Dendritic cell treated with granulocyte-macrophage colony-stimulating factor and Interleukin-4, amounts not matched to agents 40 ng/mL and 50 ng/mL, for 4 days (primary cell): ENCODE measurements around the gene CARD10.

ENCODE experiments used
- H3K27ac Mint-ChIP-seq: one replicate; pipeline ENCODE4 v1.8.0; 2022; ENCODE audit warnings: mild to moderate bottlenecking, mixed read lengths
- H3K27me3 Mint-ChIP-seq: one replicate; pipeline ENCODE4 v1.8.0; 2022; ENCODE audit warnings: mild to moderate bottlenecking, mixed read lengths
- H3K36me3 Mint-ChIP-seq: one replicate; pipeline ENCODE4 v1.8.0; 2022; ENCODE audit warnings: low read depth, mixed read lengths
- H3K4me1 Mint-ChIP-seq: one replicate; pipeline ENCODE4 v1.8.0; 2022; ENCODE audit warnings: low read depth, mixed read lengths
- H3K4me3 Mint-ChIP-seq: one replicate; pipeline ENCODE4 v1.8.0; 2022; ENCODE audit warnings: mild to moderate bottlenecking, moderate library complexity, mixed read lengths
- H3K9me3 Mint-ChIP-seq: one replicate; pipeline ENCODE4 v1.8.0; 2022; ENCODE audit warnings: mixed read lengths
- intact Hi-C: fragments of 100-400 bp; cut with micrococcal nuclease; formaldehyde crosslinking; loops from one replicate; pipeline ENCODE4 v1.15.0; 2022

Gene CARD10

GRCh38 chr22:37498289-37498909, 20.8 kb downstream of the CARD10 start:
- no peaks in the 10 kb centered on the region for H3K9me3 Mint-ChIP-seq
- no peak overlapping the region for H3K4me3 Mint-ChIP-seq
- no peak overlapping the region for H3K27ac Mint-ChIP-seq
- no peaks in the 10 kb centered on the region for H3K36me3 Mint-ChIP-seq
- H3K27me3 Mint-ChIP-seq, result peaks cover 64% of the 10 kb centered on the region
- peaks cover 34% of the 10 kb centered on the region for H3K4me1 Mint-ChIP-seq
- intact Hi-C loops, result no loop called here

- intact Hi-C loops, result no loop called here
- no peaks in the 10 kb centered on the region for H3K9me3 Mint-ChIP-seq
- no peak overlapping the region for H3K4me3 Mint-ChIP-seq
- H3K4me1 Mint-ChIP-seq, result peaks cover 37% of the 10 kb centered on the region
- no peak overlapping the region for H3K27ac Mint-ChIP-seq
- H3K27me3 Mint-ChIP-seq, result peaks cover 56% of the 10 kb centered on the region
- H3K36me3 Mint-ChIP-seq, result no peaks in the 10 kb centered on the region
Observed at GRCh38 chr22:37497062-37497599, 22.1 kb downstream of the CARD10 start.

- peaks cover 35% of the 10 kb centered on the region for H3K4me1 Mint-ChIP-seq
- intact Hi-C loops, result no loop called here
- no peak overlapping the region for H3K27ac Mint-ChIP-seq
- H3K36me3 Mint-ChIP-seq, result no peaks in the 10 kb centered on the region
- no peak overlapping the region for H3K4me3 Mint-ChIP-seq
- H3K27me3 Mint-ChIP-seq, result peaks cover 52% of the 10 kb centered on the region
- no peaks in the 10 kb centered on the region for H3K9me3 Mint-ChIP-seq
Observed at GRCh38 chr22:37496651-37497050, 22.6 kb downstream of the CARD10 start.

GRCh38 chr22:37493979-37494378, 25.2 kb downstream of the CARD10 start:
- intact Hi-C loops, result no loop called here
- H3K27me3 Mint-ChIP-seq, result peaks cover 46% of the 10 kb centered on the region

GRCh38 chr22:37492428-37493344, 26.5 kb downstream of the CARD10 start:
- intact Hi-C loops, result no loop called here
- Mint-ChIP-seq H3K36me3 (no peaks in the 10 kb centered on the region), H3K27me3 (peaks cover 41% of the 10 kb centered on the region), H3K4me3 (no peak overlapping the region), H3K9me3 (no peaks in the 10 kb centered on the region), H3K27ac (peak overlapping the region; percentile 51), H3K4me1 (peaks cover 34% of the 10 kb centered on the region)

More at GRCh38 chr22:37493979-37494378, 25.2 kb downstream of the CARD10 start:
- no peaks in the 10 kb centered on the region for H3K9me3 Mint-ChIP-seq
- H3K36me3 Mint-ChIP-seq, result no peaks in the 10 kb centered on the region
- H3K4me1 Mint-ChIP-seq, result peaks cover 32% of the 10 kb centered on the region
- H3K27ac Mint-ChIP-seq, result peak overlapping the region; percentile 51
- H3K4me3 Mint-ChIP-seq, result no peak overlapping the region

- H3K4me3 Mint-ChIP-seq, result no peak overlapping the region
- no peaks in the 10 kb centered on the region for H3K36me3 Mint-ChIP-seq
- peaks cover 34% of the 10 kb centered on the region for H3K27me3 Mint-ChIP-seq
- H3K4me1 Mint-ChIP-seq, result peaks cover 37% of the 10 kb centered on the region
- intact Hi-C loops, result no loop called here
- H3K27ac Mint-ChIP-seq, result peak overlapping the region; percentile 10
- no peaks in the 10 kb centered on the region for H3K9me3 Mint-ChIP-seq
Observed at GRCh38 chr22:37491559-37492427, 27.4 kb downstream of the CARD10 start.

- H3K27me3 Mint-ChIP-seq, result peaks cover 28% of the 10 kb centered on the region
- no peaks in the 10 kb centered on the region for H3K9me3 Mint-ChIP-seq
- no peaks in the 10 kb centered on the region for H3K36me3 Mint-ChIP-seq
- H3K4me1 Mint-ChIP-seq, result peaks cover 42% of the 10 kb centered on the region
- peak overlapping the region; percentile 10 for H3K27ac Mint-ChIP-seq
- intact Hi-C loops, result no loop called here
- no peak overlapping the region for H3K4me3 Mint-ChIP-seq
Observed at GRCh38 chr22:37491106-37491505, 28.1 kb downstream of the CARD10 start.

GRCh38 chr22:37489983-37490382, 29.2 kb downstream of the CARD10 start:
- Mint-ChIP-seq H3K4me3 (no peak overlapping the region), H3K27ac (peak overlapping the region; percentile 55)
- intact Hi-C loops, result no loop called here

GRCh38 chr22:37488337-37489135, 30.7 kb downstream of the CARD10 start:
- H3K4me1 Mint-ChIP-seq, result peaks cover 56% of the 10 kb centered on the region
- H3K4me3 Mint-ChIP-seq, result no peak overlapping the region
- intact Hi-C loops, result no loop called here
- no peaks in the 10 kb centered on the region for H3K9me3 Mint-ChIP-seq
- peaks cover 21% of the 10 kb centered on the region for H3K36me3 Mint-ChIP-seq
- H3K27ac Mint-ChIP-seq, result peak overlapping the region; percentile 55
- H3K27me3 Mint-ChIP-seq, result peaks cover 16% of the 10 kb centered on the region

More at GRCh38 chr22:37489983-37490382, 29.2 kb downstream of the CARD10 start:
- peaks cover 23% of the 10 kb centered on the region for H3K27me3 Mint-ChIP-seq
- peaks cover 48% of the 10 kb centered on the region for H3K4me1 Mint-ChIP-seq
- peaks cover 9% of the 10 kb centered on the region for H3K36me3 Mint-ChIP-seq
- no peaks in the 10 kb centered on the region for H3K9me3 Mint-ChIP-seq

GRCh38 chr22:37487571-37487970, 31.6 kb downstream of the CARD10 start:
- intact Hi-C loops, result no loop called here
- Mint-ChIP-seq H3K4me3 (peak overlapping the region; percentile 94), H3K9me3 (no peaks in the 10 kb centered on the region), H3K27ac (peak overlapping the region; percentile 89), H3K4me1 (peaks cover 56% of the 10 kb centered on the region), H3K36me3 (peaks cover 31% of the 10 kb centered on the region), H3K27me3 (peaks cover 16% of the 10 kb centered on the region)

GRCh38 chr22:37487129-37487528, 32.1 kb downstream of the CARD10 start:
- Mint-ChIP-seq H3K4me1 (peaks cover 57% of the 10 kb centered on the region), H3K4me3 (peak overlapping the region; percentile 94), H3K27me3 (peaks cover 16% of the 10 kb centered on the region), H3K36me3 (peaks cover 35% of the 10 kb centered on the region), H3K9me3 (no peaks in the 10 kb centered on the region), H3K27ac (peak overlapping the region; percentile 89)
- intact Hi-C loops, result no loop called here

- H3K27me3 Mint-ChIP-seq, result peaks cover 15% of the 10 kb centered on the region
- no peaks in the 10 kb centered on the region for H3K9me3 Mint-ChIP-seq
- intact Hi-C loops, result no loop called here
- peak within 1 kb of the TSS; percentile 94 for H3K4me3 Mint-ChIP-seq
- peaks cover 60% of the 10 kb centered on the region for H3K4me1 Mint-ChIP-seq
- peak within 1 kb of the TSS; percentile 89 for H3K27ac Mint-ChIP-seq
- peaks cover 42% of the 10 kb centered on the region for H3K36me3 Mint-ChIP-seq
Observed at GRCh38 chr22:37486224-37486845, 32.9 kb downstream of the CARD10 start, which contains the start of gene MFNG. TSS of gene MFNG (minus strand) at chr22:37486384. CDS start at chr22:37486177, 207 bp downstream.
